GM10248 (cell line): Measurements from ENCODE around the gene EFNB2.

Source experiments
- CTCF ChIA-PET: fragments of 300-600 bp; sonication (Branson Sonifier 250); formaldehyde crosslinking; extraction: SDS; loops from one replicate; lab custom pipeline; 2021; ENCODE audit warnings: antibody characterized with exemption; lab: Yijun Ruan, JAX
- POLR2A ChIA-PET: fragments of 350-650 bp; sonication (Branson Sonifier 250); formaldehyde crosslinking; extraction: SDS; loops from one replicate; lab custom pipeline; 2020; ENCODE audit warnings: antibody characterized with exemption; lab: Yijun Ruan, JAX
- DNase-seq: peaks from one replicate; pipeline ENCODE4 v3.0.0; 2012; ENCODE audit errors: extremely low spot score
- TF ChIP-seq, protein P1 (sequence below): IDR thresholded peaks from 2 replicates; pipeline ENCODE4 v1.5.1; 2012; ENCODE audit warnings: mild to moderate bottlenecking, low read depth; ENCODE audit errors: extremely low read depth, missing control alignments, control extremely low read depth

EFNB2 gene

GRCh38 chr13:106443607-106444322, 91.7 kb downstream of the EFNB2 start:
- POLR2A ChIA-PET, result no interaction called here
- TF ChIP-seq, protein P1, sequence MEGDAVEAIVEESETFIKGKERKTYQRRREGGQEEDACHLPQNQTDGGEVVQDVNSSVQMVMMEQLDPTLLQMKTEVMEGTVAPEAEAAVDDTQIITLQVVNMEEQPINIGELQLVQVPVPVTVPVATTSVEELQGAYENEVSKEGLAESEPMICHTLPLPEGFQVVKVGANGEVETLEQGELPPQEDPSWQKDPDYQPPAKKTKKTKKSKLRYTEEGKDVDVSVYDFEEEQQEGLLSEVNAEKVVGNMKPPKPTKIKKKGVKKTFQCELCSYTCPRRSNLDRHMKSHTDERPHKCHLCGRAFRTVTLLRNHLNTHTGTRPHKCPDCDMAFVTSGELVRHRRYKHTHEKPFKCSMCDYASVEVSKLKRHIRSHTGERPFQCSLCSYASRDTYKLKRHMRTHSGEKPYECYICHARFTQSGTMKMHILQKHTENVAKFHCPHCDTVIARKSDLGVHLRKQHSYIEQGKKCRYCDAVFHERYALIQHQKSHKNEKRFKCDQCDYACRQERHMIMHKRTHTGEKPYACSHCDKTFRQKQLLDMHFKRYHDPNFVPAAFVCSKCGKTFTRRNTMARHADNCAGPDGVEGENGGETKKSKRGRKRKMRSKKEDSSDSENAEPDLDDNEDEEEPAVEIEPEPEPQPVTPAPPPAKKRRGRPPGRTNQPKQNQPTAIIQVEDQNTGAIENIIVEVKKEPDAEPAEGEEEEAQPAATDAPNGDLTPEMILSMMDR, result no peak
- CTCF ChIA-PET, result no interaction called here
- DNase-seq, result no peak

GRCh38 chr13:106440866-106441265, 94.6 kb downstream of the EFNB2 start:
- TF ChIP-seq, protein P1, result no peak
- no peak for DNase-seq
- POLR2A ChIA-PET, result no interaction called here
- CTCF ChIA-PET, result no interaction called here
